Hematopoietic multipotent progenitor cell treated with erythropoietin and hydrocortisone succinate and interleukin-3 and kit ligand, for 17 days (in vitro differentiated cells): ENCODE data around the gene GRHPR.
A peak's percentile ranks its signal among the peaks of the same experiment; 100 is the strongest.
"Not testable (repeated sequence)": the region's sequence is repeated elsewhere in the genome, so short reads cannot be mapped to it uniquely, and the experiment has no call there.

Experiments used
- DNase-seq: peaks from one replicate; pipeline ENCODE4 v3.0.0-alpha.2; 2015; ENCODE audit warnings: low spot score

Gene GRHPR

GRCh38 chr9:37447111-37447510, 24.6 kb downstream of the GRHPR start:
- no peak for DNase-seq

GRCh38 chr9:37449862-37450632, 27.6 kb downstream of the GRHPR start:
- DNase-seq = no peak

DNA sequence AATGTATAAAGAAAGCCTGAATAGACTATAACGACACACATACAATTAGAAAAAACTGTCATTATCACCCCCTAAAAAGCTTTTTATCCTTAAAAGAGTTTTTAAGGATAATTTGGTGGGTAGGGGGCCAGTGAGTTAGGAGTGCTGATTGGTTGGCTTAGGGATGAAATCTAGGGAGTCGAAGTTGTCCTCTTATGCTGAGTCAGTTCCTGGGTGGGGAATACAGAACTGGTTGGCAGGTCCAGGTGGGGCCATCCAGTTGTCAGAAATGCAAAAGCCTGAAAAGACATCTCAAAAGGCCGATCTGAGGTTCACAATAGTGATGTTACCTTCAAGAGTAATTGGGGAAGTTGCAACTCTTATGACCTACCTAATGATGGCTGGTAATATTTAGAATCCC, 29.1 kb downstream of the GRHPR start:
- no peak for DNase-seq

DNA sequence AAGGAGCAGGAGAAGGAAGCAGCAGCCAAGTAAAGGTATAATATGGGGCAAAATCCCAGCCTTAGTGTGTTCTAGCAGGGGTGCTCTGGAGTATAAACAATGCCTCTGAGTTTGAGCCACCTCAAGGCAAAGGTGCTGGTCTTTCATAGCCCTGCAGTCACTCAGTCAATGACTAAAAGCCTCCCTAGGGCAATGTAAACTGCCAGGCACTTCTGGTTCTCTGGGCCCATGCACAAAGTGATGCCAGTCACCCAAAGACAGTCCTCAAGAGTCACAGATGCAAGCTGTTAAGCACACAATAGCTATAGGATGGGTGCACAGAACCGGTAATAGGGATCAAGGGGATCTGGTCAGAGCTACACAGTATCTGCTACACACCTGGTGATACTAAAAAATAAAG, 30.1 kb downstream of the GRHPR start:
- no peak for DNase-seq

- DNase-seq = no peak
These were observed 31.3 kb downstream of the GRHPR start for GRCh38 chr9:37453827-37454226.

- no peak for DNase-seq
These were observed 31.7 kb downstream of the GRHPR start for GRCh38 chr9:37454238-37454637.

- DNase-seq = no peak
These were observed 33.6 kb downstream of the GRHPR start for GRCh38 chr9:37455884-37456647.

GRCh38 chr9:37456817-37457216, 34.3 kb downstream of the GRHPR start:
- DNase-seq = no peak

- peak; percentile 13 for DNase-seq
These were observed 41.5 kb downstream of the GRHPR start for GRCh38 chr9:37464006-37464405.

GRCh38 chr9:37464426-37465248, 42.1 kb downstream of the GRHPR start:
- peak; percentile 55 for DNase-seq

GRCh38 chr9:37465249-37466036, 42.9 kb downstream of the GRHPR start, which contains the start of gene ZBTB5:
Gene ZBTB5 (minus strand): TSS chr9:37465450. CDS start chr9:37442551, 22,899 bp downstream.
- DNase-seq = peak; percentile 98

DNA sequence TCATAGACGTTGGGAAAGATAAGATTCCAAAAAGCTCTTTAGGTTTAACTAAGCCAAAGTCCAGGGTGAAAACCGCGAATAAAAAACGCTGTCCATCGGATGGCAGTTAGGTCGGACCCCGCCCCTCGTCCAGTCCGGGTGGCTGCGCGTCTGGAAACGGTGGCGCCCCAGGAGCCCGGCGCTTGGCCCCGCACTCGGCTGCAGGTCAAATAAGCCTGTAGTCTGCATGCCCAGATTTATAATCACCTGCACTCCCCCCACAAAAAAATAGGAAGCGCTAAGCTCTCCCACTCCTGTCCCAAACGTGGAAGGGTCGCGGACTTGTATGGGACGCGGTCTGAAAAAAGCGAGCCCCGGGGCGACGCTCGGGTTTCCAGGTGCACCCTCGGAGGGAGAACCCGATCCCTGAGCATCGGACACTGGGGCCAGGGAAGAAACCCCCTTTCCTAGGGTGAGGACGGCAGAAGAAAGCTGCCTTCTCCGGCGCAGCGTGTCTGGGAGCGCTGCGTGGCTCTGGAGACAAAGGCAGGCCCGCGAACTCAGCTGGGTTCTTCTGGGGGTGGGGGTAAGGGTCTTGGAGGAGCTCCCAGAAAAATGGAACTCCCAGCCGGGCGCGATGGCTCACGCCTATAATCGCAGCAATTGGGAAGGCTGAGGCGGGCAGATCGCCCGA, 43.7 kb downstream of the GRHPR start:
- peak; percentile 17 for DNase-seq

GRCh38 chr9:37467530-37467929, 45.0 kb downstream of the GRHPR start:
- not testable (repeated sequence) for DNase-seq

DNA sequence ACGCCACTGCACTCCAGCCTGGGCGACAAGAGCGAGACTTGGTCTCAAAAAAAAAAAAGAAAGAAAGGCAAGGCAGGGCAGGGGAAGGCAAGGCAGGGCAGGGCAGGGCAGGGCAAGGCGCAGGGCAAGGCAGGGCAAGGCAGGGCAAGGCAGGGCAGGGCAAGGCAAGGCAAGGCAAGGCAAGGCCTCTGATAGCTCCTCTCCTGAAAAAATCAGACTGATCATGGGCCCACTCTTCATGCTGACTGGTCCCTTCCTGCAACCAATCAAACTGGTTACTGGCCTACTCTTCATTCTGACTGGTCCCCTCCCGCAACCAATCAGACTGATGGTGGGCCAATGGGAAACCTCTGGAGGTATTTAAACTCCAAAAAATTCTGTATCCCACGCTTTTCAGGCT, 46.1 kb downstream of the GRHPR start:
- no peak for DNase-seq

- DNase-seq = no peak
These were observed 49.6 kb downstream of the GRHPR start for GRCh38 chr9:37471942-37472684.

DNA sequence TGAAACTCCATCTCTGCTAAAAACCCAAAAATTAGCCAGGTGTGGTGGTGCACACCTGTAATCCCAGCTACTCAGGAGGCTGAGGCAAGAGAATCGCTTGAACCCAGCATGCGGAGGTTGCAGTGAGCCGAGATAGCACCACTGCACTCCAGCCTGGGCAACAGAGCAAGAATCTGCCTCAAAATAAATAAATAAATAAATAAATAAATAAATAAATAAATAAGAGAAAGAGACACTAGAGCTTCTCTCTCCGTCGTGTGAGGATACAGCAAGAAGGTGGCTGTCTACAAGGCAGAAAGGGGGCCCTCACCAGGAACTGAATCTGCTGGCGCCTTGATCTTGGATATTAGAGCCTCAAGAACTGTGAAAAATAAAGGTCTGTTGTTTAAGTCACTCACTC, 51.5 kb downstream of the GRHPR start:
- DNase-seq = not testable (repeated sequence)

DNA sequence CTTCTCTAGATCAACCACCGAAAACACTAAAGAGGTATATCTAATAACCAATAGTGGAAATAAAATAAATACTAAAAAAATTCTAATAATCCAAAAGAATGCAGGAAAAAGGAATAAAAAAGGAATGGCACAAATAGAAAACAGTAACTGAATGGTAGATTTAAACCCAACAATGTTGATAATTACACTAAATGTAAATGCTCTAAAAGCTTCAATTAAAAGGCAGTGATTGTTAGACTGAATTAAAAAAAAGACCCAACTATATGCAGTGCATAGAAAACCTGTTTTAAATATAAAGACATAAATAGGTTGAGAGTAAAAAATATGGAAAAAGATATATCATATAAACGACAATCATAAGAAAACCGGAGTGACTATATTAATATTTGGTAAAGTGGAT, 51.9 kb downstream of the GRHPR start:
- no peak for DNase-seq

GRCh38 chr9:37476930-37477329, 54.4 kb downstream of the GRHPR start:
- DNase-seq = no peak

GRCh38 chr9:37477443-37477842, 54.9 kb downstream of the GRHPR start:
- DNase-seq = not testable (repeated sequence)

DNA sequence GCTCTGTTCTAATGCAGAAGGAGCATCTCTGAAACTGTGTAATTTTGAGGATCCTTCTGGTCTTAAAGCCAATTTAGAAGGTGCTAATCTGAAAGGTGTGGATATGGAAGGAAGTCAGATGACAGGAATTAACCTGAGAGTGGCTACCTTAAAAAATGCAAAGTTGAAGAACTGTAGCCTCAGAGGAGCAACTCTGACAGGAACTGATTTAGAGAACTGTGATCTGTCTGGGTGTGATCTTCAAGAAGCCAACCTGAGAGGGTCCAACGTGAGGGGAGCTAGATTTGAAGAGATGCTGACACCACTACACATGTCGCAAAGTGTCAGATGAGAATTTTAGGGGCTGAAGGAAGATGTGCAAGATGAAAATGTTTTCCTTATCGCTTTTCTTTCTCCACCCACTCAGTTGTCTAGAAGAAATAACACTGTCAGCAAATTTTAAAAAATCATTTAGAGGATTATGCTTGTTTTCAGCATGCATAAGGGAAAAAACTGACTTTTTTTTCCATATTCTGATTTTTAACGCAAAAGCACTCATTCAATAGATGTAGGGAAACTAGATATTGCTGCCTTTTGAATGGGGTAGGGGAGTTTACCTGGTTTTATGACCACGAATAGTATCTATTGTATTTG, 55.6 kb downstream of the GRHPR start:
- not testable (repeated sequence) for DNase-seq
